ENCODE results near the gene RAPGEF2. TPM values are rescaled to one million over a fixed set of nuclear protein-coding genes. Genes with fewer than 3 reads are reported as not detected.

RAPGEF2 gene
- total RNA-seq, 1 experiment from 2014 or later: 21.2 TPM

GRCh38 chr4:159278399-159278798, 175.5 kb downstream of the RAPGEF2 start:
- no peak for ATAC-seq
- no peaks in the 10 kb centered on the region for H3K36me3 ChIP-seq (ENCODE audit: low read depth, low read length)
- CTCF ChIA-PET: no interaction called here
- no peaks in the 10 kb centered on the region for H4K20me1 ChIP-seq (ENCODE audit: low read length)
- no peaks in the 10 kb centered on the region for H3F3A ChIP-seq (ENCODE audit: low read length, unreplicated experiment)
- H2AFZ ChIP-seq (ENCODE audit: low read length): no peak overlapping the region
- H3K9ac ChIP-seq (ENCODE audit: low read length): no peak overlapping the region
- POLR2A ChIA-PET (ENCODE audit: unreplicated experiment): no interaction called here
- DNase-seq: no peak
- no peak overlapping the region for H3K4me3 ChIP-seq (ENCODE audit: low read length)
- H3K9me2 ChIP-seq (replicated peaks; ENCODE audit: low read length): no peaks in the 10 kb centered on the region
- no peaks in the 10 kb centered on the region for H3K79me2 ChIP-seq (ENCODE audit: low read length)
- intact Hi-C loops (cut with micrococcal nuclease): no loop called here
- no peak overlapping the region for H3K27ac ChIP-seq (ENCODE audit: low read length)
- H3K4me2 ChIP-seq (ENCODE audit: low read length): no peak overlapping the region
- H3K9me3 ChIP-seq (ENCODE audit: low read length): no peaks in the 10 kb centered on the region
- peaks cover 43% of the 10 kb centered on the region for H3K4me1 ChIP-seq (ENCODE audit: insufficient read depth, low read length)
- BruUV-seq (replicated peaks): no TSS peak
- no peaks in the 10 kb centered on the region for H3K27me3 ChIP-seq (ENCODE audit: low read length)
- no peak for TF ChIP-seq EZH2 (IDR thresholded peaks at IDR 0.05; ENCODE audit: low read length, unreplicated experiment)
- no peak for TF ChIP-seq CTCF (conservative IDR thresholded peaks at IDR 0.05; ENCODE audit: low read depth, low read length)
- TF ChIP-seq EZH2phosphoT487 (IDR thresholded peaks at IDR 0.05; ENCODE audit: borderline replicate concordance, low read length): no peak

GRCh38 chr4:159279084-159279483, 176.2 kb downstream of the RAPGEF2 start:
- H3K36me3 ChIP-seq (ENCODE audit: low read depth, low read length): no peaks in the 10 kb centered on the region
- H3K9me3 ChIP-seq (ENCODE audit: low read length): no peaks in the 10 kb centered on the region
- no peaks in the 10 kb centered on the region for H3K9me2 ChIP-seq (replicated peaks; ENCODE audit: low read length)
- H2AFZ ChIP-seq (ENCODE audit: low read length): no peak overlapping the region
- ChIA-PET POLR2A (ENCODE audit: unreplicated experiment) (no interaction called here), CTCF (no interaction called here)
- DNase-seq: no peak
- no peak overlapping the region for H3K4me2 ChIP-seq (ENCODE audit: low read length)
- no peak overlapping the region for H3K27ac ChIP-seq (ENCODE audit: low read length)
- TF ChIP-seq EZH2phosphoT487 (IDR thresholded peaks at IDR 0.05; ENCODE audit: borderline replicate concordance, low read length) (no peak), EZH2 (IDR thresholded peaks at IDR 0.05; ENCODE audit: low read length, unreplicated experiment) (no peak), CTCF (conservative IDR thresholded peaks at IDR 0.05; ENCODE audit: low read depth, low read length) (no peak)
- intact Hi-C loops (cut with micrococcal nuclease): no loop called here
- no peak overlapping the region for H3K4me3 ChIP-seq (ENCODE audit: low read length)
- no peaks in the 10 kb centered on the region for H4K20me1 ChIP-seq (ENCODE audit: low read length)
- no peaks in the 10 kb centered on the region for H3F3A ChIP-seq (ENCODE audit: low read length, unreplicated experiment)
- no TSS peak for BruUV-seq (replicated peaks)
- H3K4me1 ChIP-seq (ENCODE audit: insufficient read depth, low read length): peaks cover 43% of the 10 kb centered on the region
- ATAC-seq: no peak
- H3K79me2 ChIP-seq (ENCODE audit: low read length): no peaks in the 10 kb centered on the region
- no peak overlapping the region for H3K9ac ChIP-seq (ENCODE audit: low read length)
- H3K27me3 ChIP-seq (ENCODE audit: low read length): no peaks in the 10 kb centered on the region

- no peaks in the 10 kb centered on the region for H3K9me3 ChIP-seq (ENCODE audit: low read length)
- no peaks in the 10 kb centered on the region for H3F3A ChIP-seq (ENCODE audit: low read length, unreplicated experiment)
- H3K4me2 ChIP-seq (ENCODE audit: low read length): no peak overlapping the region
- ATAC-seq (no peak), DNase-seq (no peak)
- no peak overlapping the region for H3K27ac ChIP-seq (ENCODE audit: low read length)
- H3K27me3 ChIP-seq (ENCODE audit: low read length): no peaks in the 10 kb centered on the region
- no peak for TF ChIP-seq EZH2 (IDR thresholded peaks at IDR 0.05; ENCODE audit: low read length, unreplicated experiment)
- no peak for TF ChIP-seq EZH2phosphoT487 (IDR thresholded peaks at IDR 0.05; ENCODE audit: borderline replicate concordance, low read length)
- TF ChIP-seq CTCF (conservative IDR thresholded peaks at IDR 0.05; ENCODE audit: low read depth, low read length): no peak
- BruUV-seq (replicated peaks): no TSS peak
- CTCF ChIA-PET: no interaction called here
- H2AFZ ChIP-seq (ENCODE audit: low read length): no peak overlapping the region
- H4K20me1 ChIP-seq (ENCODE audit: low read length): no peaks in the 10 kb centered on the region
- H3K36me3 ChIP-seq (ENCODE audit: low read depth, low read length): no peaks in the 10 kb centered on the region
- no peak overlapping the region for H3K4me3 ChIP-seq (ENCODE audit: low read length)
- intact Hi-C loops (cut with micrococcal nuclease): no loop called here
- no peaks in the 10 kb centered on the region for H3K9me2 ChIP-seq (replicated peaks; ENCODE audit: low read length)
- peaks cover 38% of the 10 kb centered on the region for H3K4me1 ChIP-seq (ENCODE audit: insufficient read depth, low read length)
- H3K9ac ChIP-seq (ENCODE audit: low read length): no peak overlapping the region
- H3K79me2 ChIP-seq (ENCODE audit: low read length): no peaks in the 10 kb centered on the region
- POLR2A ChIA-PET (ENCODE audit: unreplicated experiment): no interaction called here
Observed at GRCh38 chr4:159280442-159281172, 177.7 kb downstream of the RAPGEF2 start.
